Measurements from ENCODE around the gene FARP2. TPM values are rescaled to one million over a fixed set of nuclear protein-coding genes. Genes with fewer than 3 reads are reported as not detected.

FARP2 gene, protein sequence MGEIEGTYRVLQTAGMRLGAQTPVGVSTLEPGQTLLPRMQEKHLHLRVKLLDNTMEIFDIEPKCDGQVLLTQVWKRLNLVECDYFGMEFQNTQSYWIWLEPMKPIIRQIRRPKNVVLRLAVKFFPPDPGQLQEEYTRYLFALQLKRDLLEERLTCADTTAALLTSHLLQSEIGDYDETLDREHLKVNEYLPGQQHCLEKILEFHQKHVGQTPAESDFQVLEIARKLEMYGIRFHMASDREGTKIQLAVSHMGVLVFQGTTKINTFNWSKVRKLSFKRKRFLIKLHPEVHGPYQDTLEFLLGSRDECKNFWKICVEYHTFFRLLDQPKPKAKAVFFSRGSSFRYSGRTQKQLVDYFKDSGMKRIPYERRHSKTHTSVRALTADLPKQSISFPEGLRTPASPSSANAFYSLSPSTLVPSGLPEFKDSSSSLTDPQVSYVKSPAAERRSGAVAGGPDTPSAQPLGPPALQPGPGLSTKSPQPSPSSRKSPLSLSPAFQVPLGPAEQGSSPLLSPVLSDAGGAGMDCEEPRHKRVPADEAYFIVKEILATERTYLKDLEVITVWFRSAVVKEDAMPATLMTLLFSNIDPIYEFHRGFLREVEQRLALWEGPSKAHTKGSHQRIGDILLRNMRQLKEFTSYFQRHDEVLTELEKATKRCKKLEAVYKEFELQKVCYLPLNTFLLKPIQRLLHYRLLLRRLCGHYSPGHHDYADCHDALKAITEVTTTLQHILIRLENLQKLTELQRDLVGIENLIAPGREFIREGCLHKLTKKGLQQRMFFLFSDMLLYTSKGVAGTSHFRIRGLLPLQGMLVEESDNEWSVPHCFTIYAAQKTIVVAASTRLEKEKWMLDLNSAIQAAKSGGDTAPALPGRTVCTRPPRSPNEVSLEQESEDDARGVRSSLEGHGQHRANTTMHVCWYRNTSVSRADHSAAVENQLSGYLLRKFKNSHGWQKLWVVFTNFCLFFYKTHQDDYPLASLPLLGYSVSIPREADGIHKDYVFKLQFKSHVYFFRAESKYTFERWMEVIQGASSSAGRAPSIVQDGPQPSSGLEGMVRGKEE
- total RNA-seq, result 22.2 and 23.9 TPM in 2 replicates

DNA sequence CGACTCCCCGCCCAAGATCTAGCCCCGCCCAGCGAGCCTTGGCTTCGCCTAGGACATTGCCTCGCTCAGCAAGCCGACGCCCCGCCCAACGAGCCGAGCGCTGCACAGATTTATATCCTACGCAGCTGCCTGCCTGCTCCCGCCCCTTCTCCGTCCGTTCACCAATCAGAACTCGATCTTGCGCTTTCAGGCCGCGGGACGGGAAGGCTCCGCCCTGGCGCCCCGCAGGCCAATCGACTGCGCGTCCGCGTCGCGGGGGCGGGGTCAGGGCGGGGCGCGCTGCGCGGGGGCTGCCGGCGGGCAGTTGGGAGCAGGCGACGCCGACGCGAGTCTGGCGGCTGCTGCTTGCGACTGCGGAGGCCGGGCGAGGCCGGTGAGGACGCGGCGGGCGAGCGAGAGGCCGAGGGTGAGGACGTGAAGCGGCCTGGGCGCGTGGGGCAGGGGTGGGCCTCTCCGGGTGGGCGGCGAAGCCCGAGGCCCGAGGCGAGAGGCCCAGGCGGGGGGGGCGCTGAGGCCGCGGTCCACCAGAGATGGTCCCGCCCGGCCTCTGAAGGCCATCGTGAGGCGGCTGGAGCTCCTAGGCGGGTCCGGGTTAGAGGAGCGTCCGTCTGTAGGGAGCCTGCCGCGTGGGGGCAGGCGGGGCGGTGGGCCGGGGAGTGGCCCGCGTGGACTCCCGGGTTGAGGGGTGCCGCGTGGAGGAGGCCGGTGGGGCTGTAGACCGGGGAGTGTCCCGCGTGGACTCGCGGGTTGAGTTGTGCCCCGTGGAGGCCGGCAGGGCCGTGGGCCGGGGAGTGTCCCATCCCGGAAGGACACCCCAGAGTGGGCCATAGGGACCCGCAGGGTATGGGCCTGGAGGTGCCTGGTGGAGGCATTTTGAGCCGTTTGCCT is at the start of gene FARP2:
FARP2 (plus strand) TSS at position 303 of the 888 bp plus-strand sequence. CDS start 16,823 bp downstream, outside the sequence.

DNA sequence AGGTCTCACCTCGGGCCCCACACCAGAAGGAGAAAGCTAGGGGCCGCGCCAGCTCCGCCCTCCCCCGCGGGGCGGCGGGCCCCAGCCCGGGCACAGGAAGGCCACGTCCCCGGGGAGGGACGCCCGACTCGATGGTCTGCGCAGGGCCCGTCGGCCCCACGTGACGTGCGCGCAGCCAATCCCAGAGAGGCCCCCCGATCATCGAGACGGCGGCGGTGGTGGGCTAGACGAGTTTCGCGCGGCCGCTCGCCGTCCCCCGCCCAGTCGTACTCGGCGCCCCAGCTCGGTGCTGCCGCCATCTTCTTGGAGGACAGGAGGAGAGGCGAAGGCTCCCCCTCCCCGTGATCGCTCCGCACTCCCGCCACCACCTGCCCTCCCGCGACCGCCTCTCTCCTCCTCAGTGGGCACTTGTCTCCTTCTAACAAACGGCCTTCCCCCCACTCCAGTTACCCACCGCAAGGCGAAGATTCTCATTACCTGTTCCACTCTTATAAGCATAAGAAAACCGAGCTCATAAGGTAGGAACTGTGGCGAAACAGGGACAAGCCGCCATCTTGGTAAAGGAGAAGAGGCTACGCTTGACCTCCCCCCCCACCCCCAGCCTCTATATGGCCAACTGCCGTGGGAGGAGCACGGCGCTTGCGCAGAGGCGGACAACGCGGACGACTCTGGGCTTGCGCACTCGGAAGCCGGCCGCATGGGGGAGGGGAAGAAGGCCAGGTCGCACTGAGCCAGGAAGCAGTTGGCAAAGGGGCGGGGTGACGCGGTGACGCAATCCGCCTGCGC is 40.8 kb upstream of the FARP2 start, which contains the start of gene HDLBP:
HDLBP (minus strand) TSS at position 580 of the 786 bp plus-strand sequence. CDS start 48,803 bp downstream, outside the sequence.

DNA sequence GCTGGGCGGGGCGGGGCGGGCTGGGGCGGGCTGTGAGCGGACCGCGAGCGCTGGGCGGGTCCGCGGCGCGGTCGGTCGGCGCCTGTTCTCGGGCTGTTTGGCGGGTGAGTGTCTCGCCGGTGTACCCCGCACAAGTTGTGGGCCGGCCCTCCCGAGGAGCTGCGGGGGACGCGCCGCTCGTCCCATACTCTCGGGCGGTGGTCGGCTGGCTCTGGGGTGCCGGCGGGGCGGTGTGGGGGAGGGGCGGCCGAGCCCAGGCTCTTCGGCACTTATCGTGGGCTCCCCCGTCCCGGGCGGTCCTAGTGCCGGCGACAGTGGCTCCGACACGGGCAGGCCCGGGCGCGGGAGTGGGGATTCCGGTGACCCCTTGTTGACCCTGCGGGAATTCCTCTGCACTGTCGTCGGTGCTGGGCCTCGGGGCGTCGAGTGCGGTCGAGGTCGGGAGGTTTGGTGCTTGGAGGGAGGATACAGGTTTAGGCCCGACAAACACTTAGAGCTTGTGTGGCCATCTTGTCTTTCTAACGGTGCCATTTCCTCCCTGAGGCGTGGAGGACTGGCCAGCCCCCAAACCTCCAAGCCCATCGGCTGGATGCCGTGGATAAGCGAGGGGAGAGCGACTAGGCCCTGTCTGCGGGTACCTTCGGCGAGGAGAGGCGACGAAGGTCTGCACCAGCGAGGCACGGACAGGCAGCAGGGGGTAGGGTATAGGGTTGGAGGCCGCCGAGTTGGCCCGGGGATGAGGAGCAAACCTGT is 40.0 kb upstream of the FARP2 start, which contains the start of gene SEPTIN2:
SEPTIN2 (plus strand) TSS at position 47 of the 753 bp plus-strand sequence. CDS start 8,308 bp downstream, outside the sequence.

DNA sequence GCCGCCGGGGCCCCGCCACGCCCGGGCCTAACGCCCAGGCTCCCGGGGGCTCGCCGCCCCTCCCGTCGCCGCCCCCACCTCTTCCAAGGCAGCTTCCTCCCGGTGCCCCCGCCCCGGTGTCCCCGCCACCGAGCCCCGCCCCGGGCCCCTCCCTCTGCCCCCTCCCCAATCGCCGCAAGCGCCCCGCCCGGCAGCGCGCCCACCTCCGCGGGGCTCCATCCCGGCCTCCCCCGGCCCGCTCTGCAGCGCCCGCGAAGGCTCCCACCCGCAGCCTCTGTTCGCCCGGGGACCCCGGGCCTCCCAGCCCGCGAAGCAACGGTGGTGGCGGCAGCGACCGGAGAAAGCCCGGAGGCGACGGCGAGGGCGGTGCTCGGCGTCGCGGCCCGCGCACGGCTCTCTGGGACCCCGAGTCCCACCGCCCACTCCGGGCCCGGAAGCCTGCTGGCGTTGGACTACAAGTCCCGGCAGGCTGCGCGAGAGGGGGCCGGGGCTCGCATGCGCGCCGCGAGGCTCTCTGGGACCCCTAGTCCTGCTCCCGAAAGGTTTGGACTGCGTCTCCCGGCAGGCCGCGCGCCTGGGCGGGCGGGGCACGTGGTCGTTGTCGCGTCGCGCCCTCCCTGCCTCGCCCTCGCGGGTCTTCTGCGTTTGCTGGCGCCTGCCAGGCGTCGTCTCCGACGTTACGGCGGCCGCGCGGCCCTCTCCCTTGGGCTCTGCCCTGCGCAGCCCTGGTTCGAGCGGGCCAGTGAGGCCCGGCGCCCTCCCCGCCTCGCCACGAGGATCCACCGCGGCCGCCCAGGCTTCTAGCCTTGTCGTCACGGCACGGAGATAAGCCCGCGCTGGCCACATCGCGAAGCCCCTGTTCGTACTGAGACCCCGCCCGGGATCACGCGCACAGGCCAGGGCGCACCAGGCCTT is 152.4 kb downstream of the FARP2 start, which contains the start of gene STK25:
STK25 (minus strand) TSS at position 345 of the 915 bp plus-strand sequence. CDS start 549 bp downstream, outside the sequence.

Other genes starting within 250 kb of the FARP2 start
- 4.3 and 6.6 TPM in 2 replicates for gene PASK, start 206.8 kb upstream of the FARP2 start, total RNA-seq
- 121 and 134 TPM in 2 replicates for gene PPP1R7, start 205.8 kb upstream of the FARP2 start, total RNA-seq
- 0.29 TPM in 1 of 2 replicates, not detected in the other for gene ANO7, start 167.6 kb upstream of the FARP2 start, total RNA-seq
- gene HDLBP, start 40.6 kb upstream of the FARP2 start, total RNA-seq, result 560 and 613 TPM in 2 replicates
- gene SEPTIN2, start 40.4 kb upstream of the FARP2 start, total RNA-seq, result 280 and 306 TPM in 2 replicates
- gene STK25, start 152.3 kb downstream of the FARP2 start, total RNA-seq, result 216 and 299 TPM in 2 replicates
- gene BOK, start 202.5 kb downstream of the FARP2 start, total RNA-seq, result 45.3 and 48.4 TPM in 2 replicates

All from myometrial cell (primary cell).